ENCODE measurements around the gene KXD1. TPM values are rescaled to one million over a fixed set of nuclear protein-coding genes. Genes with fewer than 3 reads are reported as not detected.
"Not testable (repeated sequence)": the region's sequence is repeated elsewhere in the genome, so short reads cannot be mapped to it uniquely, and the experiment has no call there.

KXD1 gene
- total RNA-seq, 4 donors from 2014 or later = 97.1 to 155 (median 106) TPM

- Histone ChIP-seq H3K27ac (no peak overlapping the region), H3K36me3 (peaks cover 0 to 72% of the 10 kb centered on the region in 2 donors), H3K27me3 (no peaks in the 10 kb centered on the region), H3K9me3 (no peaks in the 10 kb centered on the region), H3K4me3 (no peak overlapping the region), H3K4me1 (peaks cover 5 to 8% of the 10 kb centered on the region in 2 donors)
- DNase-seq (no peak), ATAC-seq (no peak)
- TF ChIP-seq, protein P1, sequence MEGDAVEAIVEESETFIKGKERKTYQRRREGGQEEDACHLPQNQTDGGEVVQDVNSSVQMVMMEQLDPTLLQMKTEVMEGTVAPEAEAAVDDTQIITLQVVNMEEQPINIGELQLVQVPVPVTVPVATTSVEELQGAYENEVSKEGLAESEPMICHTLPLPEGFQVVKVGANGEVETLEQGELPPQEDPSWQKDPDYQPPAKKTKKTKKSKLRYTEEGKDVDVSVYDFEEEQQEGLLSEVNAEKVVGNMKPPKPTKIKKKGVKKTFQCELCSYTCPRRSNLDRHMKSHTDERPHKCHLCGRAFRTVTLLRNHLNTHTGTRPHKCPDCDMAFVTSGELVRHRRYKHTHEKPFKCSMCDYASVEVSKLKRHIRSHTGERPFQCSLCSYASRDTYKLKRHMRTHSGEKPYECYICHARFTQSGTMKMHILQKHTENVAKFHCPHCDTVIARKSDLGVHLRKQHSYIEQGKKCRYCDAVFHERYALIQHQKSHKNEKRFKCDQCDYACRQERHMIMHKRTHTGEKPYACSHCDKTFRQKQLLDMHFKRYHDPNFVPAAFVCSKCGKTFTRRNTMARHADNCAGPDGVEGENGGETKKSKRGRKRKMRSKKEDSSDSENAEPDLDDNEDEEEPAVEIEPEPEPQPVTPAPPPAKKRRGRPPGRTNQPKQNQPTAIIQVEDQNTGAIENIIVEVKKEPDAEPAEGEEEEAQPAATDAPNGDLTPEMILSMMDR (IDR thresholded peaks at IDR 0.05 in 4 of 5, conservative IDR thresholded peaks at IDR 0.05 in 1 of 5) = no peak
- no peak for TF ChIP-seq POLR2A (IDR thresholded peaks at IDR 0.05)
- intact Hi-C loops (cut with DNase I; ENCODE audit: low total_unique reads) = no loop called here
- in situ Hi-C loops (cut with MboI; ENCODE audit: low sequenced_read_pairs in 4 of 4) = no loop called here
These were observed 20.2 kb upstream of the KXD1 start for GRCh38 chr19:18537431-18537830.

GRCh38 chr19:18538115-18538514, 19.6 kb upstream of the KXD1 start:
- in situ Hi-C loops (cut with MboI; ENCODE audit: low sequenced_read_pairs in 4 of 4) = no loop called here
- Histone ChIP-seq H3K27ac (no peak overlapping the region), H3K4me1 (peaks cover 7 to 9% of the 10 kb centered on the region in 2 donors), H3K4me3 (no peak overlapping the region), H3K9me3 (no peaks in the 10 kb centered on the region), H3K27me3 (no peaks in the 10 kb centered on the region), H3K36me3 (peaks cover 0 to 66% of the 10 kb centered on the region in 2 donors)
- ATAC-seq (no peak), DNase-seq (no peak)
- intact Hi-C loops (cut with DNase I; ENCODE audit: low total_unique reads) = no loop called here
- TF ChIP-seq, protein P1 (IDR thresholded peaks at IDR 0.05 in 4 of 5, conservative IDR thresholded peaks at IDR 0.05 in 1 of 5) = no peak
- TF ChIP-seq POLR2A (IDR thresholded peaks at IDR 0.05) = no peak

- in situ Hi-C loops (cut with MboI; ENCODE audit: low sequenced_read_pairs in 4 of 4) = no loop called here
- intact Hi-C loops (cut with DNase I; ENCODE audit: low total_unique reads) = no loop called here
- DNase-seq (no peak), ATAC-seq (no peak)
- H3K9me3 ChIP-seq = no peaks in the 10 kb centered on the region
- H3K27me3 ChIP-seq = no peaks in the 10 kb centered on the region
- H3K4me1 ChIP-seq = peaks cover 14 to 16% of the 10 kb centered on the region in 2 donors
- H3K36me3 ChIP-seq = peaks cover 0 to 56% of the 10 kb centered on the region in 2 donors
- no peak for TF ChIP-seq POLR2A (IDR thresholded peaks at IDR 0.05)
- TF ChIP-seq, protein P1 (IDR thresholded peaks at IDR 0.05 in 4 of 5, conservative IDR thresholded peaks at IDR 0.05 in 1 of 5) = no peak
- no peak overlapping the region for H3K4me3 ChIP-seq
- H3K27ac ChIP-seq = no peak overlapping the region
These were observed 18.3 kb upstream of the KXD1 start for GRCh38 chr19:18539372-18539771.

DNA sequence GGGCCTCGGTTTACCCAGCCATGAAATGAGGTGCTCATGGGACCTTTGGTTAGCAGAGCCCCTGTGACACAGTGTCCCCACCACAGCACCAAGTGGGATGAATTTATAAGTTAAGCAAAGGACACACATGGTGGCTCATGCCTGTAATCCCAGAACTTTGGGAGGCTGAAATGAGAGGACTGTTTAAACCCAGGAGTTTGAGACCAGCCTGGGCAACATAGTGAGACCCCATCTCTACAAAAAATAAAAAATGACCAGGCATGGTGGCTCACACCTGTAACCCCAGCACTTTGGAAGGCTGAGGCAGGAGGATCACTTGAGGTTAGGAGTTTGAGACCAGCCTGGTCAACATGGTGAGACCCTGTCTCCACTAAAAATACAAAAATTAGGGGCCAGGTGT, 17.5 kb upstream of the KXD1 start:
- H3K9me3 ChIP-seq; H3K27me3 ChIP-seq; intact Hi-C loops (cut with DNase I; ENCODE audit: low total_unique reads); DNase-seq; H3K4me3 ChIP-seq; in situ Hi-C loops (cut with MboI; ENCODE audit: low sequenced_read_pairs in 4 of 4); H3K27ac ChIP-seq; ATAC-seq: not testable (repeated sequence)
- peaks cover 14 to 16% of the 10 kb centered on the region in 2 donors for H3K4me1 ChIP-seq
- peaks cover 0 to 51% of the 10 kb centered on the region in 2 donors for H3K36me3 ChIP-seq

DNA sequence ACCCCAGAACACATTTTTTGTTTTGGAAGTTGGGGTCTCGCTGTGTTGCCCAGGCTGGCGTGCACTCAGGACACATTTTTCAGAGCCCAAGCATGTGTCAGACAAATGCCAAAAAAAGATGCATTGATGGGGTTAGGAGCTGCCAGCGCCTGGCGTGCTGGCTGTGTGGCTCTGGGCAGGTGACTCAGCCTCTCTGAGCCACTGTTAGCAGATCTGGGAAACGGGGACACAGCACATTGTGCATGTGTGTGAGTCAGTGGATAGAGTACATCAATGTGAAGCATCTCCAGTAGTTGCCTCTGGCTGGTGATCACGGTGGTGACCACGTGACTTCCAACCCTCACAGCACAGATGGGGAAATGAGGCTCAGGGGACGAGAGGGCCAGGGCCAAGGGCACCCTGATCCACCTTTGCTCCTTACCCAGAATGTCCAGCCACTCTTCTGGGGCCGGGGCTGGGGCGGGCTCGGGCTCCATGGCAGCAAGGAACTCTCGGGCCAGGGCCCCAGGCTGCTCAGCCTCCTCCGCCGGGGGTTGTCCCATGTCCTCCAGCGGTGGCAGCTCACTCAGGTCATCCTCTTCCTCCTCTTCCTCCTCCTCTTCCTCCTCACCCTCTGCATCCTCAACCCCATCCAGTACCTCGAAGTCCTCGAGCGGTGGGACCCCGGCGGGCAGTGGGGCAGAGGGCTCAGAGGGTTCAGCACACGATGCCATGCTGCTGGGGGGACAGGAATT, 16.2 kb upstream of the KXD1 start:
- H3K36me3 ChIP-seq = peaks cover 0 to 45% of the 10 kb centered on the region in 2 donors
- TF ChIP-seq, protein P1 (IDR thresholded peaks at IDR 0.05 in 4 of 5, conservative IDR thresholded peaks at IDR 0.05 in 1 of 5) = no peak
- no peak for TF ChIP-seq POLR2A (IDR thresholded peaks at IDR 0.05)
- H3K27ac ChIP-seq = peak overlapping the region; percentile 93 to 95 (median 93)

More for the DNA sequence above, 16.2 kb upstream of the KXD1 start:
- Histone ChIP-seq H3K4me3 (no peak overlapping the region), H3K27me3 (no peaks in the 10 kb centered on the region), H3K4me1 (peaks cover 14 to 16% of the 10 kb centered on the region in 2 donors), H3K9me3 (no peaks in the 10 kb centered on the region)
- intact Hi-C loops (cut with DNase I; ENCODE audit: low total_unique reads) = no loop called here
- ATAC-seq (no peak), DNase-seq (no peak)
- in situ Hi-C loops (cut with MboI; ENCODE audit: low sequenced_read_pairs in 4 of 4) = no loop called here
